ENCODE results near the gene SLC39A10. TPM values are rescaled to one million over a fixed set of nuclear protein-coding genes. Genes with fewer than 3 reads are reported as not detected.

Gene SLC39A10
- total and polyA plus RNA-seq, 4 donors, result 5.7 to 28.4 (median 18.2) TPM

GRCh38 chr2:195677884-195678283 is 20.9 kb downstream of the SLC39A10 start:
- DNase-seq (no peak), ATAC-seq (ENCODE audit: insufficient read depth, low FRiP score) (no peak)
- Histone ChIP-seq H3K9ac (ENCODE audit: insufficient read depth in 1 of 2, low read length in 2 of 2) (no peak overlapping the region), H3K4me1 (ENCODE audit: control insufficient read depth in 5 of 5, insufficient read depth in 5 of 5, low read length in 5 of 5) (peaks cover 0 to 2% (median 0%) of the 10 kb centered on the region in 5 donors), H3K27ac (ENCODE audit: low read depth in 1 of 2, low read length in 1 of 2) (no peak overlapping the region), H3K9me3 (ENCODE audit: control insufficient read depth in 4 of 4, insufficient read depth in 3 of 4, low read length in 3 of 4) (no peaks in the 10 kb centered on the region), H3K4me3 (no peak overlapping the region), H3K27me3 (ENCODE audit: control insufficient read depth in 3 of 3, insufficient read depth in 3 of 3, low read length in 2 of 3) (no peaks in the 10 kb centered on the region), H3K36me3 (ENCODE audit: control insufficient read depth in 4 of 4, insufficient read depth in 4 of 4, low read length in 4 of 4) (peaks cover 2 to 8% (median 7%) of the 10 kb centered on the region in 4 donors)
- TF ChIP-seq, protein P1, sequence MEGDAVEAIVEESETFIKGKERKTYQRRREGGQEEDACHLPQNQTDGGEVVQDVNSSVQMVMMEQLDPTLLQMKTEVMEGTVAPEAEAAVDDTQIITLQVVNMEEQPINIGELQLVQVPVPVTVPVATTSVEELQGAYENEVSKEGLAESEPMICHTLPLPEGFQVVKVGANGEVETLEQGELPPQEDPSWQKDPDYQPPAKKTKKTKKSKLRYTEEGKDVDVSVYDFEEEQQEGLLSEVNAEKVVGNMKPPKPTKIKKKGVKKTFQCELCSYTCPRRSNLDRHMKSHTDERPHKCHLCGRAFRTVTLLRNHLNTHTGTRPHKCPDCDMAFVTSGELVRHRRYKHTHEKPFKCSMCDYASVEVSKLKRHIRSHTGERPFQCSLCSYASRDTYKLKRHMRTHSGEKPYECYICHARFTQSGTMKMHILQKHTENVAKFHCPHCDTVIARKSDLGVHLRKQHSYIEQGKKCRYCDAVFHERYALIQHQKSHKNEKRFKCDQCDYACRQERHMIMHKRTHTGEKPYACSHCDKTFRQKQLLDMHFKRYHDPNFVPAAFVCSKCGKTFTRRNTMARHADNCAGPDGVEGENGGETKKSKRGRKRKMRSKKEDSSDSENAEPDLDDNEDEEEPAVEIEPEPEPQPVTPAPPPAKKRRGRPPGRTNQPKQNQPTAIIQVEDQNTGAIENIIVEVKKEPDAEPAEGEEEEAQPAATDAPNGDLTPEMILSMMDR (IDR thresholded peaks at IDR 0.05; ENCODE audit: control extremely low read depth, extremely low read depth), result no peak
- 98 to 99% methylated on average over 2 of the region's 2 CpGs for WGBS, 2 donors

GRCh38 chr2:195682077-195682476 is 25.1 kb downstream of the SLC39A10 start:
- Histone ChIP-seq H3K9ac (ENCODE audit: insufficient read depth in 1 of 2, low read length in 2 of 2) (no peak overlapping the region), H3K4me3 (no peak overlapping the region), H3K36me3 (ENCODE audit: control insufficient read depth in 4 of 4, insufficient read depth in 4 of 4, low read length in 4 of 4) (peaks cover 2 to 8% (median 7%) of the 10 kb centered on the region in 4 donors), H3K27ac (ENCODE audit: low read depth in 1 of 2, low read length in 1 of 2) (no peak overlapping the region), H3K27me3 (ENCODE audit: control insufficient read depth in 3 of 3, insufficient read depth in 3 of 3, low read length in 2 of 3) (no peaks in the 10 kb centered on the region), H3K9me3 (ENCODE audit: control insufficient read depth in 4 of 4, insufficient read depth in 3 of 4, low read length in 3 of 4) (no peaks in the 10 kb centered on the region), H3K4me1 (ENCODE audit: control insufficient read depth in 5 of 5, insufficient read depth in 5 of 5, low read length in 5 of 5) (peaks cover 0 to 2% (median 0%) of the 10 kb centered on the region in 5 donors)
- ATAC-seq (ENCODE audit: insufficient read depth, low FRiP score) (no peak), DNase-seq (no peak)
- TF ChIP-seq, protein P1 (IDR thresholded peaks at IDR 0.05; ENCODE audit: control extremely low read depth, extremely low read depth), result no peak
- 76 to 80% methylated on average over 1 of the region's 1 CpG for WGBS, 2 donors

- TF ChIP-seq, protein P1 (IDR thresholded peaks at IDR 0.05; ENCODE audit: control extremely low read depth, extremely low read depth), result no peak
Observed at GRCh38 chr2:195683174-195683573, 26.1 kb downstream of the SLC39A10 start.

DNA sequence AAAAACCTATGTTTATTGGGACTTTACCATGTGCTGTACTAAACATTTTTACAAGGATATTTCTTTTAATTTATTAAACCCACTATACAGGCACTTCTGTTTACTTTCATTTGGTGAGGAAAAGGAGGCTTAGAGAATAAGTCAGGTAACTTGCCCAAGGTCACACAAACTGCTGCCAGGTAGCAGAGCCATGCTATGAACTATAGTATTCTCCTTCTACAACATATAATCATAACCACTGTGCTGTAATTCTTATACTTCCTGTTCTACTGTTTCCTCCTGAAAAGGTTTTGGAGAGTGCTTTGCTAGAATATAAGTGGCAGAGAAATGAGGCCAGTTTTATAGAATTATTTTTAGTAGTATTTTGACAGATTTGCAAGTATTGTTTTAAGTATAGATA is 29.5 kb downstream of the SLC39A10 start:
- Histone ChIP-seq H3K4me3 (no peak overlapping the region), H3K9me3 (ENCODE audit: control insufficient read depth in 4 of 4, insufficient read depth in 3 of 4, low read length in 3 of 4) (no peaks in the 10 kb centered on the region), H3K9ac (ENCODE audit: insufficient read depth in 1 of 2, low read length in 2 of 2) (no peak overlapping the region), H3K4me1 (ENCODE audit: control insufficient read depth in 5 of 5, insufficient read depth in 5 of 5, low read length in 5 of 5) (peaks cover 0 to 2% (median 0%) of the 10 kb centered on the region in 5 donors), H3K36me3 (ENCODE audit: control insufficient read depth in 4 of 4, insufficient read depth in 4 of 4, low read length in 4 of 4) (peaks cover 0 to 4% (median 0%) of the 10 kb centered on the region in 4 donors), H3K27ac (ENCODE audit: low read depth in 1 of 2, low read length in 1 of 2) (no peak overlapping the region), H3K27me3 (ENCODE audit: control insufficient read depth in 3 of 3, insufficient read depth in 3 of 3, low read length in 2 of 3) (no peaks in the 10 kb centered on the region)
- TF ChIP-seq, protein P1 (IDR thresholded peaks at IDR 0.05; ENCODE audit: control extremely low read depth, extremely low read depth), result no peak
- DNase-seq (no peak), ATAC-seq (ENCODE audit: insufficient read depth, low FRiP score) (no peak)

More at GRCh38 chr2:195683174-195683573, 26.1 kb downstream of the SLC39A10 start:
- DNase-seq (no peak), ATAC-seq (ENCODE audit: insufficient read depth, low FRiP score) (no peak)
- Histone ChIP-seq H3K4me3 (no peak overlapping the region), H3K27ac (ENCODE audit: low read depth in 1 of 2, low read length in 1 of 2) (no peak overlapping the region), H3K9me3 (ENCODE audit: control insufficient read depth in 4 of 4, insufficient read depth in 3 of 4, low read length in 3 of 4) (no peaks in the 10 kb centered on the region), H3K27me3 (ENCODE audit: control insufficient read depth in 3 of 3, insufficient read depth in 3 of 3, low read length in 2 of 3) (no peaks in the 10 kb centered on the region), H3K36me3 (ENCODE audit: control insufficient read depth in 4 of 4, insufficient read depth in 4 of 4, low read length in 4 of 4) (peaks cover 2 to 8% (median 7%) of the 10 kb centered on the region in 4 donors), H3K9ac (ENCODE audit: insufficient read depth in 1 of 2, low read length in 2 of 2) (no peak overlapping the region), H3K4me1 (ENCODE audit: control insufficient read depth in 5 of 5, insufficient read depth in 5 of 5, low read length in 5 of 5) (peaks cover 0 to 5% (median 0%) of the 10 kb centered on the region in 5 donors)
- 83 to 87% methylated on average over 3 of the region's 3 CpGs for WGBS, 2 donors
